ENCODE results near the gene CERS3. TPM values are rescaled to one million over a fixed set of nuclear protein-coding genes. Genes with fewer than 3 reads are reported as not detected.

CERS3 gene
- total RNA-seq, 1 donor from 2014 or later: 0.69 TPM

- Mint-ChIP-seq H3K27me3 (ENCODE audit: low read depth) (no peaks in the 10 kb centered on the region), H3K4me3 (no peak overlapping the region), H3K27ac (no peak overlapping the region), H3K36me3 (peaks cover 14% of the 10 kb centered on the region), H3K4me1 (no peaks in the 10 kb centered on the region), H3K9me3 (no peaks in the 10 kb centered on the region)
- TF ChIP-seq, protein P1, sequence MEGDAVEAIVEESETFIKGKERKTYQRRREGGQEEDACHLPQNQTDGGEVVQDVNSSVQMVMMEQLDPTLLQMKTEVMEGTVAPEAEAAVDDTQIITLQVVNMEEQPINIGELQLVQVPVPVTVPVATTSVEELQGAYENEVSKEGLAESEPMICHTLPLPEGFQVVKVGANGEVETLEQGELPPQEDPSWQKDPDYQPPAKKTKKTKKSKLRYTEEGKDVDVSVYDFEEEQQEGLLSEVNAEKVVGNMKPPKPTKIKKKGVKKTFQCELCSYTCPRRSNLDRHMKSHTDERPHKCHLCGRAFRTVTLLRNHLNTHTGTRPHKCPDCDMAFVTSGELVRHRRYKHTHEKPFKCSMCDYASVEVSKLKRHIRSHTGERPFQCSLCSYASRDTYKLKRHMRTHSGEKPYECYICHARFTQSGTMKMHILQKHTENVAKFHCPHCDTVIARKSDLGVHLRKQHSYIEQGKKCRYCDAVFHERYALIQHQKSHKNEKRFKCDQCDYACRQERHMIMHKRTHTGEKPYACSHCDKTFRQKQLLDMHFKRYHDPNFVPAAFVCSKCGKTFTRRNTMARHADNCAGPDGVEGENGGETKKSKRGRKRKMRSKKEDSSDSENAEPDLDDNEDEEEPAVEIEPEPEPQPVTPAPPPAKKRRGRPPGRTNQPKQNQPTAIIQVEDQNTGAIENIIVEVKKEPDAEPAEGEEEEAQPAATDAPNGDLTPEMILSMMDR (IDR thresholded peaks at IDR 0.05; ENCODE audit: unreplicated experiment): no peak
- DNase-seq (ENCODE audit: low spot score in 2 of 2, unreplicated experiment in 2 of 2): no peak
These were observed 41.5 kb upstream of the CERS3 start for GRCh38 chr15:100570275-100570674.

DNA sequence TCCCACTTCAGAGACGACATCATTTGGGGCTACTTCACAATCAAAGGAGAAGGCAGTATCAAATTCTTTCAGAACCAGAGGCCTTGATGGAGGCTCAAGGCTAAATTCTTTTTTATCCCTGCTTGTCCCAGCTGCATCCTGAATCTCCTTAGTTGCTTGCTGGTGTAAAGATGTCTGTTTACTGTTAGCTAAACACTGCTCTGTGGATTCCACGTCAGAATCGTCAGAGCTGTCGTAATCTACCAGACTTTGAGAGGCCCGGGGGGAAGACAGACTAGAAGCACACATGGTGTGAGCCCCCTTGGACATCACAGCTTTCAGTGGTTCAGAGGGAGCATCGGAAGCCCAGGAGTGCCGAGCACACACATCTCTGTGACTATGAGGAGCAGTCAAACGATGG is 40.6 kb upstream of the CERS3 start:
- peak overlapping the region; percentile 52 for H3K27ac Mint-ChIP-seq

DNA sequence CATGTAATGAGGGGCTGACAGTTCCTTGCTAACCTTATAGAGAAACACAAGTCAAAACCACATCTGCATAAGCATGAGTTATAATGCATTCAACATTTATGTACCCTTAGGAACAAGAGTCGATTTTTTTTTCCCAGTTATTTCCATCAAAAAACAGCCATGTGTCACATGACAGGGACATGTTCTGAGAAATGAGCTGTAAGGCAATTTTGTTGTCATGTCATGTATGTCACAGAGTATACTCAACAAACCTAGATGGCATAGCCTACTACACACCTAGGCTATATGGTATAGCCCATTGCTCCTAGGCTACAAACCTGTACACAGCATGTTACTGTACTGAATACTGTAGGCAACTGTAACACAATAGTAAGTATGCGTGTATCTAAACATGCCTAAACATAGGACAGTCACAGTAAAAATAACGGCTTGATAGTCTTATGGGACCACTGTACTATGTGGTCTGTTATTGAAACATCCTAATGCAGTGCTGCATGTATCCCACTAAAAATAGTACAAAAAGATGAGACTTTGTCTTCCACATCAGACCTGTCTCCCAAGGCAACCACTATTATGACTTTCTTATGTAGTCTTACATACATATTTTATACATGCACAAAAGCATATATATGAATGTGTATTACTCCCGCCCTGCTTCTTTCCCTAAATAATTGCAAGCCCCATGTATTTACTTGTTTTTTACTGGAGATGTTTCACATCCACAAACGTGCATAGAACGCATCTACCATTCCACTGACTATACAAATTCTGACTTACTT is 38.3 kb upstream of the CERS3 start:
- peaks cover 12% of the 10 kb centered on the region for H3K36me3 Mint-ChIP-seq
- DNase-seq (ENCODE audit: low spot score in 2 of 2, unreplicated experiment in 2 of 2): no peak
- H3K27me3 Mint-ChIP-seq (ENCODE audit: low read depth): no peaks in the 10 kb centered on the region
- H3K4me3 Mint-ChIP-seq: no peak overlapping the region
- no peaks in the 10 kb centered on the region for H3K4me1 Mint-ChIP-seq
- TF ChIP-seq, protein P1 (IDR thresholded peaks at IDR 0.05; ENCODE audit: unreplicated experiment): no peak
- H3K27ac Mint-ChIP-seq: no peak overlapping the region
- H3K9me3 Mint-ChIP-seq: no peaks in the 10 kb centered on the region

More for the DNA sequence above, 40.6 kb upstream of the CERS3 start:
- Mint-ChIP-seq H3K27me3 (ENCODE audit: low read depth) (no peaks in the 10 kb centered on the region), H3K4me1 (no peaks in the 10 kb centered on the region), H3K4me3 (no peak overlapping the region), H3K36me3 (peaks cover 14% of the 10 kb centered on the region), H3K9me3 (no peaks in the 10 kb centered on the region)
- no peak for DNase-seq (ENCODE audit: low spot score in 2 of 2, unreplicated experiment in 2 of 2)
- TF ChIP-seq, protein P1 (IDR thresholded peaks at IDR 0.05; ENCODE audit: unreplicated experiment): no peak

DNA sequence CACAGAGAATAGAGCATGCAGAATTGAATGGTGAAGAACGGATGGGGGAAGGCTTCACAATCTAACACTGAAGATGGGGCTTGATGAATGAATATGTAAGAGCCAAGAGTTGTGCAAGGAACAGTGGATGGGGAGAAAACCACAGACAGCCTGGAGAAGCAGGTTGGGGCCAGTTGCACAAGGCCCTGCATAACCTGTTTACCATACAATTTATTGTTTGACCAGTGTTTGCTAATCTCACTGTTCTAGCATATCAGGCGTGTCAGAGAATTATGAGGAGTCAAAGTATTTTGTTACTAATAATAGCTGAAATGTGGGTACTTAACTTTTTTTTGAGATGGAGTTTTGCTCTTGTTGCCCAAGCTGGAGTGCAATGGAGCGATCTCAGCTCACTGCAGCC is 36.8 kb upstream of the CERS3 start:
- H3K27ac Mint-ChIP-seq: no peak overlapping the region
- H3K4me1 Mint-ChIP-seq: no peaks in the 10 kb centered on the region
- DNase-seq (ENCODE audit: low spot score in 2 of 2, unreplicated experiment in 2 of 2): no peak
- H3K4me3 Mint-ChIP-seq: no peak overlapping the region
- no peaks in the 10 kb centered on the region for H3K27me3 Mint-ChIP-seq (ENCODE audit: low read depth)
- TF ChIP-seq, protein P1 (IDR thresholded peaks at IDR 0.05; ENCODE audit: unreplicated experiment): no peak
- peaks cover 12% of the 10 kb centered on the region for H3K36me3 Mint-ChIP-seq
- no peaks in the 10 kb centered on the region for H3K9me3 Mint-ChIP-seq

DNA sequence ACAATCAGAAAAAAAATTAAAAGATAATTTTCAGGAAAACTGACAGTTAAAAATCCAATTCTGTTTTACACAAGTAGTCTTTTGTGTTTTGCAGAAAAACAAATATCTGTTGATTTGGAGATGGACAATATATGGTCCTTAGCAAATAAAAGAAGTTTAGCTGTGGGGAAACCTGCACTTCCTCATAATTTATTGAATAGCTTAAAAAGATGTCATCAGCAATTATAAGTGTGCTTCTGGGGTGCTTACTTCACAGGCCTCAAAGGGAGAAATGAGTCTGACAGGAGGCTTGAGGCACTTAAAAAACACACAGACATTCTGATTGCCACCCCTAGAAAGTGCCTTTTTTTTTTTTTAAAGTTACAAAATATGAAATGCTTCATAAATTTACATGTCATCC is 31.6 kb upstream of the CERS3 start:
- TF ChIP-seq, protein P1 (IDR thresholded peaks at IDR 0.05; ENCODE audit: unreplicated experiment): no peak
- no peak overlapping the region for H3K4me3 Mint-ChIP-seq
- peaks cover 3% of the 10 kb centered on the region for H3K9me3 Mint-ChIP-seq
- H3K27ac Mint-ChIP-seq: no peak overlapping the region
- no peaks in the 10 kb centered on the region for H3K4me1 Mint-ChIP-seq
- H3K36me3 Mint-ChIP-seq: peaks cover 5% of the 10 kb centered on the region
- DNase-seq (ENCODE audit: low spot score in 2 of 2, unreplicated experiment in 2 of 2): no peak
- no peaks in the 10 kb centered on the region for H3K27me3 Mint-ChIP-seq (ENCODE audit: low read depth)

Data from mesothelial cell of epicardium (in vitro differentiated cells).